OCI-LY7 (cell line): ENCODE results near the gene MN1.

Experiments used
- CTCF ChIP-seq: fragments of 200-600 bp; sonication (generic); conservative IDR thresholded peaks from 2 replicates; pipeline ENCODE4 v1.5.1; 2014; ENCODE audit warnings: mild to moderate bottlenecking, antibody characterized with exemption, low read length, moderate library complexity, mixed read lengths
- EZH2phosphoT487 ChIP-seq: fragments of 200-600 bp; sonication (generic); IDR thresholded peaks from 2 replicates; pipeline ENCODE4 v1.6.1; 2018; ENCODE audit warnings: low read depth, borderline replicate concordance, mild to moderate bottlenecking, mixed run types, antibody characterized with exemption, low read length, moderate library complexity, mixed read lengths

DNA sequence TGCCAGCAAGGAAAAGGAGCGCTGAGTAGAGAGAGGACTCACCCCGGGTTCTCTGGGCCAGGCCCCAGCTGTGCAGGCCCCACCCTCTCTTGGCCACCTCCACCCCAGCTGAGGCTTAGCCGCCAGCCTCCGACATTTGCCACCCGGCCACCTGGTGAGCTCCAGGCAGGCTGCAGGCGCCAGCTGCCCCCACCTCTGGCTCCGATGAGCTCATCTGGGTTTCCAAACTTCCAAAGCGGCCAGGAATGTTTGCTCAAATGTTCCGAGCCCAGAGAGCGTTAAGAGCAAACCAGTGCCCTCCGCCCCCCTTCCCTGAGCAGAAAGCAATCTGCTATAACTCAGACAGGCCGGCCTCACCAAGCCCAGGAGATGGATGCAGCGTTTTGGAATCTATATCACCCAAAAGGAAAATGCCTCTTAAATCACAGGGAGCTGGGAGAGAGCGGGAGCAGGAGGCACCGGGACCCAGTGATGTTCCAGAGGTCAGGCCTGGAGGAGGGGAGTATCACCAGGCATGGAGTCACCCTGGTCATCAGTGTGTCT lies 9.1 kb upstream of the MN1 start:
- TF ChIP-seq CTCF (no peak), EZH2phosphoT487 (no peak)
